OCI-LY3 (cell line): Measurements from ENCODE around the gene LYAR.
A peak's percentile ranks its signal among the peaks of the same experiment; 100 is the strongest.

ENCODE experiments used
- H2AFZ ChIP-seq: fragments of 200-600, 300-600 bp; shearing (Covaris generic); 2 replicates; pipeline ENCODE4 v1.6.0; 2014; ENCODE audit warnings: antibody characterized with exemption, low read depth, low read length
- H3K27ac ChIP-seq: fragments of 200-600, 300-600 bp; sonication (generic); 2 replicates; pipeline ENCODE4 v1.5.1; 2014; ENCODE audit warnings: mild to moderate bottlenecking, low read length, moderate library complexity, mixed read lengths
- H3K27me3 ChIP-seq: fragments of 200-600, 300-600 bp; sonication (generic); 2 replicates; pipeline ENCODE4 v1.6.1; 2014; ENCODE audit warnings: low read depth, low read length, mixed read lengths
- H3K36me3 ChIP-seq: fragments of 200-600, 300-600 bp; sonication (generic); replicated peaks from 2 replicates; pipeline ENCODE3; 2014; ENCODE audit warnings: low read depth, low read length, mixed read lengths
- H3K4me1 ChIP-seq: fragments of 300-600, 200-600 bp; sonication (generic); 2 replicates; pipeline ENCODE4 v1.6.1; 2014; ENCODE audit warnings: low read length, mixed read lengths
- H3K4me2 ChIP-seq: fragments of 200-600, 300-600 bp; sonication (generic); 2 replicates; pipeline ENCODE4 v1.6.1; 2014; ENCODE audit warnings: low read length, mixed read lengths
- H3K4me3 ChIP-seq: fragments of 300-600, 200-600 bp; sonication (generic); 2 replicates; pipeline ENCODE4 v1.5.1; 2014; ENCODE audit warnings: antibody characterized with exemption, mild to moderate bottlenecking, low read length, moderate library complexity
- H3K79me2 ChIP-seq: fragments of 300-600, 200-600 bp; shearing (Covaris generic); 2 replicates; pipeline ENCODE4 v1.6.1; 2014; ENCODE audit warnings: mild to moderate bottlenecking, low read length, mixed read lengths
- H3K9ac ChIP-seq: fragments of 300-600, 200-600 bp; shearing (Covaris generic); 2 replicates; pipeline ENCODE4 v1.6.0; 2014; ENCODE audit warnings: mild to moderate bottlenecking, low read length, moderate library complexity
- H3K9me3 ChIP-seq: fragments of 200-600, 300-600 bp; shearing (Covaris generic); 2 replicates; pipeline ENCODE4 v1.6.1; 2014; ENCODE audit warnings: low read length, mixed read lengths; ENCODE audit not compliant: insufficient read depth
- H4K20me1 ChIP-seq: fragments of 200-600, 300-600 bp; sonication (generic); 2 replicates; pipeline ENCODE4 v1.6.1; 2016; ENCODE audit warnings: low read length, mixed read lengths; ENCODE audit not compliant: insufficient read depth
- EZH2phosphoT487 ChIP-seq: fragments of 200-600 bp; shearing (Covaris generic); IDR thresholded peaks from 2 replicates; pipeline ENCODE4 v1.6.1; 2018; ENCODE audit warnings: antibody characterized with exemption, mixed run types, low read depth
- TF ChIP-seq, protein P1 (sequence below): fragments of 200-600, 300-600 bp; sonication (generic); IDR thresholded peaks from 2 replicates; pipeline ENCODE4 v1.5.1; 2014; ENCODE audit warnings: antibody characterized with exemption, low read length, low read depth

The LYAR gene

GRCh38 chr4:4315461-4316149, 25.7 kb upstream of the LYAR start:
- TF ChIP-seq EZH2phosphoT487 = no peak
- TF ChIP-seq, protein P1, sequence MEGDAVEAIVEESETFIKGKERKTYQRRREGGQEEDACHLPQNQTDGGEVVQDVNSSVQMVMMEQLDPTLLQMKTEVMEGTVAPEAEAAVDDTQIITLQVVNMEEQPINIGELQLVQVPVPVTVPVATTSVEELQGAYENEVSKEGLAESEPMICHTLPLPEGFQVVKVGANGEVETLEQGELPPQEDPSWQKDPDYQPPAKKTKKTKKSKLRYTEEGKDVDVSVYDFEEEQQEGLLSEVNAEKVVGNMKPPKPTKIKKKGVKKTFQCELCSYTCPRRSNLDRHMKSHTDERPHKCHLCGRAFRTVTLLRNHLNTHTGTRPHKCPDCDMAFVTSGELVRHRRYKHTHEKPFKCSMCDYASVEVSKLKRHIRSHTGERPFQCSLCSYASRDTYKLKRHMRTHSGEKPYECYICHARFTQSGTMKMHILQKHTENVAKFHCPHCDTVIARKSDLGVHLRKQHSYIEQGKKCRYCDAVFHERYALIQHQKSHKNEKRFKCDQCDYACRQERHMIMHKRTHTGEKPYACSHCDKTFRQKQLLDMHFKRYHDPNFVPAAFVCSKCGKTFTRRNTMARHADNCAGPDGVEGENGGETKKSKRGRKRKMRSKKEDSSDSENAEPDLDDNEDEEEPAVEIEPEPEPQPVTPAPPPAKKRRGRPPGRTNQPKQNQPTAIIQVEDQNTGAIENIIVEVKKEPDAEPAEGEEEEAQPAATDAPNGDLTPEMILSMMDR = no peak
- Histone ChIP-seq H3K4me1 (peaks cover 98% of the 10 kb centered on the region), H3K9ac (peak overlapping the region; percentile 92), H3K4me3 (peak overlapping the region; percentile 38), H2AFZ (no peak overlapping the region), H3K4me2 (peak overlapping the region; percentile 71), H3K27me3 (no peaks in the 10 kb centered on the region), H3K79me2 (no peaks in the 10 kb centered on the region), H3K27ac (peak overlapping the region; percentile 98), H3K9me3 (no peaks in the 10 kb centered on the region), H4K20me1 (no peaks in the 10 kb centered on the region), H3K36me3 (peaks cover 23% of the 10 kb centered on the region)

- H3K9ac ChIP-seq = peak overlapping the region; percentile 92
- H3K36me3 ChIP-seq = peaks cover 14% of the 10 kb centered on the region
- peak overlapping the region; percentile 49 for H3K4me3 ChIP-seq
- H4K20me1 ChIP-seq = no peaks in the 10 kb centered on the region
- TF ChIP-seq EZH2phosphoT487 = no peak
- TF ChIP-seq, protein P1 = peak; percentile 60
- peak overlapping the region; percentile 98 for H3K27ac ChIP-seq
- H2AFZ ChIP-seq = no peak overlapping the region
- H3K4me2 ChIP-seq = peak overlapping the region; percentile 71
- H3K27me3 ChIP-seq = no peaks in the 10 kb centered on the region
- H3K4me1 ChIP-seq = peaks cover 61% of the 10 kb centered on the region
- H3K79me2 ChIP-seq = peaks cover 12% of the 10 kb centered on the region; the same call in 1 of the 2 replicates
- H3K9me3 ChIP-seq = no peaks in the 10 kb centered on the region
These were observed 21.2 kb upstream of the LYAR start for GRCh38 chr4:4311193-4311592.

GRCh38 chr4:4308800-4309441, 19.0 kb upstream of the LYAR start:
- no peak overlapping the region for H3K27ac ChIP-seq
- no peak overlapping the region for H2AFZ ChIP-seq
- peaks cover 13% of the 10 kb centered on the region; the same call in 1 of the 2 replicates for H3K79me2 ChIP-seq
- H3K4me1 ChIP-seq = peaks cover 38% of the 10 kb centered on the region
- peaks cover 21% of the 10 kb centered on the region for H3K36me3 ChIP-seq
- TF ChIP-seq, protein P1 = no peak
- TF ChIP-seq EZH2phosphoT487 = no peak
- no peaks in the 10 kb centered on the region for H4K20me1 ChIP-seq
- no peak overlapping the region for H3K4me3 ChIP-seq
- no peak overlapping the region for H3K4me2 ChIP-seq
- no peaks in the 10 kb centered on the region for H3K27me3 ChIP-seq
- no peak overlapping the region for H3K9ac ChIP-seq
- no peaks in the 10 kb centered on the region for H3K9me3 ChIP-seq

DNA sequence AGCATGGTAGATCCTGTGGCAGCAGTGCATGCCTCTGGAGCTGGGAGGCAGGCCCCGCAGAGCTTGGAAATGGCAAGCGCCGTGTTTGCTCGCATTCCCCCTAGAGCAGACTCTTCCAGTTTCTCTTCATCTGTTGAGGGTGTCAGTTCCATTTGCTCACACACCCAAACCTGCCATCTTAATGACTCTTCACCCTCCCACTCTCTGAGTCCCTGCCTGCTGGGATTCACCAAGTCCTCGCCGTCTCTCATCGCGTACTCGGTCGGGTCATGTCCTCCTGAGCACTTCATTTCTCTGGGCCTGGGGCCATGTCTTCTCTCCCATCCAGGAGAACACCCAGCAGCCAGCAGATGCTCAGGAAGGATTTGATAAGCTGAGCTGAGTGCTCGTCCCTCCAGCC, 17.0 kb upstream of the LYAR start:
- peaks cover 13% of the 10 kb centered on the region; the same call in 1 of the 2 replicates for H3K79me2 ChIP-seq
- H4K20me1 ChIP-seq = no peaks in the 10 kb centered on the region
- peaks cover 32% of the 10 kb centered on the region for H3K36me3 ChIP-seq
- H2AFZ ChIP-seq = no peak overlapping the region
- H3K4me1 ChIP-seq = peaks cover 18% of the 10 kb centered on the region
- H3K27ac ChIP-seq = no peak overlapping the region
- TF ChIP-seq EZH2phosphoT487 = no peak
- TF ChIP-seq, protein P1 = no peak
- H3K9me3 ChIP-seq = no peaks in the 10 kb centered on the region
- no peak overlapping the region for H3K4me2 ChIP-seq
- H3K4me3 ChIP-seq = no peak overlapping the region
- no peak overlapping the region for H3K9ac ChIP-seq
- H3K27me3 ChIP-seq = no peaks in the 10 kb centered on the region
